OCI-LY3 (cell line): ENCODE results near the gene BTBD17.

ENCODE experiments used
- H2AFZ ChIP-seq: fragments of 200-600, 300-600 bp; shearing (Covaris generic); 2 replicates; pipeline ENCODE4 v1.6.0; 2014; ENCODE audit warnings: antibody characterized with exemption, low read depth, low read length
- H3K27ac ChIP-seq: fragments of 200-600, 300-600 bp; sonication (generic); 2 replicates; pipeline ENCODE4 v1.5.1; 2014; ENCODE audit warnings: mild to moderate bottlenecking, low read length, moderate library complexity, mixed read lengths
- H3K27me3 ChIP-seq: fragments of 200-600, 300-600 bp; sonication (generic); 2 replicates; pipeline ENCODE4 v1.6.1; 2014; ENCODE audit warnings: low read depth, low read length, mixed read lengths
- H3K36me3 ChIP-seq: fragments of 200-600, 300-600 bp; sonication (generic); replicated peaks from 2 replicates; pipeline ENCODE3; 2014; ENCODE audit warnings: low read depth, low read length, mixed read lengths
- H3K4me1 ChIP-seq: fragments of 300-600, 200-600 bp; sonication (generic); 2 replicates; pipeline ENCODE4 v1.6.1; 2014; ENCODE audit warnings: low read length, mixed read lengths
- H3K4me2 ChIP-seq: fragments of 200-600, 300-600 bp; sonication (generic); 2 replicates; pipeline ENCODE4 v1.6.1; 2014; ENCODE audit warnings: low read length, mixed read lengths
- H3K4me3 ChIP-seq: fragments of 300-600, 200-600 bp; sonication (generic); 2 replicates; pipeline ENCODE4 v1.5.1; 2014; ENCODE audit warnings: antibody characterized with exemption, mild to moderate bottlenecking, low read length, moderate library complexity
- H3K79me2 ChIP-seq: fragments of 300-600, 200-600 bp; shearing (Covaris generic); 2 replicates; pipeline ENCODE4 v1.6.1; 2014; ENCODE audit warnings: mild to moderate bottlenecking, low read length, mixed read lengths
- H3K9ac ChIP-seq: fragments of 300-600, 200-600 bp; shearing (Covaris generic); 2 replicates; pipeline ENCODE4 v1.6.0; 2014; ENCODE audit warnings: mild to moderate bottlenecking, low read length, moderate library complexity
- H3K9me3 ChIP-seq: fragments of 200-600, 300-600 bp; shearing (Covaris generic); 2 replicates; pipeline ENCODE4 v1.6.1; 2014; ENCODE audit warnings: low read length, mixed read lengths; ENCODE audit not compliant: insufficient read depth
- H4K20me1 ChIP-seq: fragments of 200-600, 300-600 bp; sonication (generic); 2 replicates; pipeline ENCODE4 v1.6.1; 2016; ENCODE audit warnings: low read length, mixed read lengths; ENCODE audit not compliant: insufficient read depth
- CTCF ChIP-seq: fragments of 200-600, 300-600 bp; sonication (generic); IDR thresholded peaks from 2 replicates; pipeline ENCODE4 v1.5.1; 2014; ENCODE audit warnings: antibody characterized with exemption, low read length, low read depth
- EZH2phosphoT487 ChIP-seq: fragments of 200-600 bp; shearing (Covaris generic); IDR thresholded peaks from 2 replicates; pipeline ENCODE4 v1.6.1; 2018; ENCODE audit warnings: antibody characterized with exemption, mixed run types, low read depth

The BTBD17 gene

DNA sequence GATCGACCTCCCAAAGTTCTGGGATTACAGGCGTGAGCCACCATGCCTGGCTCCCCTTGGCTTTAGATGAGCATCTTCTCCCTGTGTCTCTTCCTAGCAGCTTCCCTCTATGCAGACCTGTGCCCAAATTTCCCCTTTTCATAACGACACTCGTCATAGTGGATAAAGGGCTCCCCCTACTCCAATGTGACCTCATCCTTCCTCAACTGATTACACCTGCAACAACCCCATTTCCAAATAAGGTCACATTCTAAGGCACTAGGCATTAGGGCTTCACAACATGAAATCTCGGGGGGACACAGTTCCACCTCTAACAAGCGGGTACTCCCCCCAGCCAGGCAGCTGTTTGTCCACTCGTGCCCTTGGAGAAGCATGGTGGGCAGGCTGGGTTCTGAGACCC, 25.4 kb downstream of the BTBD17 start:
- Histone ChIP-seq H3K9ac (no peak overlapping the region), H3K4me2 (no peak overlapping the region), H3K36me3 (no peaks in the 10 kb centered on the region), H3K9me3 (no peaks in the 10 kb centered on the region), H3K79me2 (no peaks in the 10 kb centered on the region), H3K4me3 (no peak overlapping the region), H3K4me1 (no peaks in the 10 kb centered on the region), H4K20me1 (no peaks in the 10 kb centered on the region), H3K27me3 (peaks cover 7% of the 10 kb centered on the region), H3K27ac (no peak overlapping the region), H2AFZ (no peak overlapping the region)
- TF ChIP-seq EZH2phosphoT487, result no peak
- no peak for TF ChIP-seq CTCF

GRCh38 chr17:74335529-74336062, 26.1 kb downstream of the BTBD17 start:
- H3K4me3 ChIP-seq, result no peak overlapping the region
- H3K9ac ChIP-seq, result no peak overlapping the region
- H3K79me2 ChIP-seq, result no peaks in the 10 kb centered on the region
- no peak overlapping the region for H3K27ac ChIP-seq
- H2AFZ ChIP-seq, result no peak overlapping the region
- no peaks in the 10 kb centered on the region for H3K9me3 ChIP-seq
- no peaks in the 10 kb centered on the region for H4K20me1 ChIP-seq
- H3K4me2 ChIP-seq, result no peak overlapping the region
- no peaks in the 10 kb centered on the region for H3K4me1 ChIP-seq
- H3K27me3 ChIP-seq, result peaks cover 7% of the 10 kb centered on the region
- no peaks in the 10 kb centered on the region for H3K36me3 ChIP-seq
- TF ChIP-seq CTCF (no peak), EZH2phosphoT487 (no peak)

GRCh38 chr17:74334393-74335039, 27.2 kb downstream of the BTBD17 start:
- Histone ChIP-seq H3K36me3 (no peaks in the 10 kb centered on the region), H4K20me1 (no peaks in the 10 kb centered on the region), H3K4me3 (no peak overlapping the region), H2AFZ (no peak overlapping the region), H3K9ac (no peak overlapping the region), H3K4me1 (no peaks in the 10 kb centered on the region), H3K9me3 (no peaks in the 10 kb centered on the region), H3K27me3 (peaks cover 7% of the 10 kb centered on the region; the same call in 1 of the 2 replicates), H3K4me2 (no peak overlapping the region), H3K27ac (no peak overlapping the region), H3K79me2 (no peaks in the 10 kb centered on the region)
- no peak for TF ChIP-seq CTCF
- no peak for TF ChIP-seq EZH2phosphoT487

GRCh38 chr17:74332763-74333283, 28.8 kb downstream of the BTBD17 start:
- Histone ChIP-seq H3K4me3 (no peak overlapping the region), H3K79me2 (no peaks in the 10 kb centered on the region), H4K20me1 (no peaks in the 10 kb centered on the region), H3K4me1 (no peaks in the 10 kb centered on the region), H3K27ac (no peak overlapping the region), H3K27me3 (peaks cover 4% of the 10 kb centered on the region; the same call in 1 of the 2 replicates), H3K9ac (no peak overlapping the region), H3K9me3 (no peaks in the 10 kb centered on the region), H3K36me3 (no peaks in the 10 kb centered on the region), H3K4me2 (no peak overlapping the region), H2AFZ (no peak overlapping the region)
- TF ChIP-seq EZH2phosphoT487, result no peak
- TF ChIP-seq CTCF, result no peak
